22Rv1 (cell line): ENCODE data around the gene HBEGF.

ENCODE experiments used
- H3K27ac ChIP-seq: fragments of 450-650 bp; 2 replicates; pipeline ENCODE4 v1.5.1; 2017
- ZFX ChIP-seq: fragments of 450-650 bp; IDR thresholded peaks from 2 replicates; pipeline ENCODE4 v1.6.1; 2017; ENCODE audit warnings: antibody characterized with exemption, borderline replicate concordance
- TF ChIP-seq, protein P1 (sequence below): fragments of 450-650 bp; IDR thresholded peaks from 2 replicates; pipeline ENCODE4 v1.5.1; 2017; ENCODE audit warnings: mild to moderate bottlenecking

The HBEGF gene

DNA sequence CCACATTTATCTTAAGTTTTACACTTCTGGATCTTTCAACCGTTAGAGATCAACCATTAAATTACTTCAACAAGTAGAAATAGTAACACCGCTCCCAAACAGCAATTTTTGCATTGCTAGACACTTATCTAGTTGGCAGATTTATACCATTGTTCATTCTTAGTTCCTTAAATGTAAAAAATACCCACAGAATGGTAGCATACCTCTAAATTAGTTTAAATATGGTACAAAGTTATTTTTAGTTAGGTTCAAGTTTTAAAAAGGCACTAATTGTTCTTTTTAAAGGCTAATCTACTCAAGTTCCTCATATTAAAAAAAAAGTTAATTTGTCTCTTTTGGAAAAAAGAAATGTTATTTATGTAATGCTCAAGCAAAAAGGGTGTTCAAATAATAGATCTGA lies 51.6 kb downstream of the HBEGF start:
- H3K27ac ChIP-seq: no peak overlapping the region
- no peak for TF ChIP-seq ZFX
- TF ChIP-seq, protein P1, sequence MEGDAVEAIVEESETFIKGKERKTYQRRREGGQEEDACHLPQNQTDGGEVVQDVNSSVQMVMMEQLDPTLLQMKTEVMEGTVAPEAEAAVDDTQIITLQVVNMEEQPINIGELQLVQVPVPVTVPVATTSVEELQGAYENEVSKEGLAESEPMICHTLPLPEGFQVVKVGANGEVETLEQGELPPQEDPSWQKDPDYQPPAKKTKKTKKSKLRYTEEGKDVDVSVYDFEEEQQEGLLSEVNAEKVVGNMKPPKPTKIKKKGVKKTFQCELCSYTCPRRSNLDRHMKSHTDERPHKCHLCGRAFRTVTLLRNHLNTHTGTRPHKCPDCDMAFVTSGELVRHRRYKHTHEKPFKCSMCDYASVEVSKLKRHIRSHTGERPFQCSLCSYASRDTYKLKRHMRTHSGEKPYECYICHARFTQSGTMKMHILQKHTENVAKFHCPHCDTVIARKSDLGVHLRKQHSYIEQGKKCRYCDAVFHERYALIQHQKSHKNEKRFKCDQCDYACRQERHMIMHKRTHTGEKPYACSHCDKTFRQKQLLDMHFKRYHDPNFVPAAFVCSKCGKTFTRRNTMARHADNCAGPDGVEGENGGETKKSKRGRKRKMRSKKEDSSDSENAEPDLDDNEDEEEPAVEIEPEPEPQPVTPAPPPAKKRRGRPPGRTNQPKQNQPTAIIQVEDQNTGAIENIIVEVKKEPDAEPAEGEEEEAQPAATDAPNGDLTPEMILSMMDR: no peak

DNA sequence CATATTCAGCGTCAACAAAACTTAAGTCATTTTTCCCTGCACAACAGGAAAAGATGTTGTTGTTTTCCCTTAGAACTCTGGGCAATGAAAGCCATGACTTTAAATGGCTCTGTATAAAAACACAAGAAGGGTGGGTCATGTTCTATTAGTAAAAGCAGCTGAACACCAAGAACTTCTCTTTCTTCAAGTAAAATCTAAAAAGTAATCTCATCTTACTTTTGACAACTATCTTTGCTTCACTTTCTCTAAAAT lies 52.6 kb downstream of the HBEGF start:
- H3K27ac ChIP-seq: no peak overlapping the region
- TF ChIP-seq, protein P1: no peak
- no peak for TF ChIP-seq ZFX

DNA sequence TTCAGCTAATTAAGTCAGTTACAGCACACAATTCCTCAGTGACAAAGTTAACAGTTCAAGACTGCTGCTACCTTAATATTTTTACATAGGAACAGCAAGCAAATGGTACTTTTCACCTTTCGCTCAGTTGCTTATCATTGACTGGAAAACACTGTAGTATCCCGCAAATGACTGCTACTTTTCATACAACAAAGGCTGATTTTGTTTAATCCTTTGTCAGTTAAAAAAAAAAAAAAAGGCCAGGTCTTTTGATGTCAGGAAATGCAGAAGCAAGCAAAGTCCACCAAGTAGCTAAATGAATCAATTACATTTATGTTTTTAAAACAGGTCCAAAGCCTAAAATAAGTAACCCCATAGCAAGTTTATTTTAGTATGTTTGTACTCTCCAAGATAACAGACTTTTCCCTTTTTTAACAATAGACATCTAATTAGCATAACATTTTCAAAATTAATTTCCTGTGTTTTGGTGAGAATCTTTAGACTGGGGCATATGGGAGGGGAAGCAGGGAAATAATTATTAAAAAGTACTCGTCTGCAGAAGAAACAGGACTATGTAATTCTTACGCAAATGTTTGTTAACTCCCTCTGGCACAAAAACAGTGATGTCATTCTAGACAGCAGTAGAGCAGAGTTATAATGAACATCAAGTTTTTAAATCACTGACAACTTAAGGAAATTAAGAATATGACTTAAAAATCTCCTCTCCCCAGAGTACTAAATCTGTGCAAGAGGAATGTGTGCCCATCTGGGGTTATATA lies 53.1 kb downstream of the HBEGF start:
- H3K27ac ChIP-seq: no peak overlapping the region
- TF ChIP-seq, protein P1: no peak
- TF ChIP-seq ZFX: no peak

DNA sequence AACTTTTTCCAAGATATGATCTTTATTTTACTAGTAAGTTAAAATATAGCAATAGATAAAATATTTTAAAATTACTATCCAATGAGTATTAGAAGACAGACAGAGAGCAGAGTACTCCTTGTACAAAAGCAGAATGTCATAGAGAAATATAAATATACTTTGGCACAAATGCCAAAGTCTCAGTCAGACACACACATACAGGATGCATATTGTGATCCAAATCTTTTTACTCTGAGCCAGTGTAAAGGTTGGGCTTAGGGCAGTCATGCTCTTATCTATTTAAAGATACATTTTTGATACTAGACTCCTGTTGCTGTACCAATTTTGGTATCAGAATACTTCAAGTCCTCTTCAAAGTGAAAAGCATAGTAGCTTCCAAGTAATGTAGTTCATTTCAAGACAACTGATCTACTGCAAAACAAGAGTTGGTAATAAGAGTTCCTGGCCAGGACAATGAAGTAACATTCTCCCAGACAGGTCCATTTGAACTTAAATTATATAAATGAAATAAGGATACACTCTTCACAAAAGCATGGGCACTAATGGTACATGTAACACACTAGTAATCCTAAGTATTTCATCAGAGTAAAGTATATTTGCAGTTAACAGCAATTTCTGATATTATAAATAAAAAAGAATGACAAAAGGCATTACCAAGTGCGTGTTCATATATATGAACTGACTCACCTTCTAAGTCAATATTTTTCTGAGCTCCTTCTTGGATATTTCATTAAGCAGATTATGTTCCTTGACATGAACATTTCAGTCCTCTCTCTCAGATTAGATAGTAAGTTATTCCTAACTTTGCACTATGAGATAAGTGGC lies 54.0 kb downstream of the HBEGF start:
- no peak overlapping the region for H3K27ac ChIP-seq

DNA sequence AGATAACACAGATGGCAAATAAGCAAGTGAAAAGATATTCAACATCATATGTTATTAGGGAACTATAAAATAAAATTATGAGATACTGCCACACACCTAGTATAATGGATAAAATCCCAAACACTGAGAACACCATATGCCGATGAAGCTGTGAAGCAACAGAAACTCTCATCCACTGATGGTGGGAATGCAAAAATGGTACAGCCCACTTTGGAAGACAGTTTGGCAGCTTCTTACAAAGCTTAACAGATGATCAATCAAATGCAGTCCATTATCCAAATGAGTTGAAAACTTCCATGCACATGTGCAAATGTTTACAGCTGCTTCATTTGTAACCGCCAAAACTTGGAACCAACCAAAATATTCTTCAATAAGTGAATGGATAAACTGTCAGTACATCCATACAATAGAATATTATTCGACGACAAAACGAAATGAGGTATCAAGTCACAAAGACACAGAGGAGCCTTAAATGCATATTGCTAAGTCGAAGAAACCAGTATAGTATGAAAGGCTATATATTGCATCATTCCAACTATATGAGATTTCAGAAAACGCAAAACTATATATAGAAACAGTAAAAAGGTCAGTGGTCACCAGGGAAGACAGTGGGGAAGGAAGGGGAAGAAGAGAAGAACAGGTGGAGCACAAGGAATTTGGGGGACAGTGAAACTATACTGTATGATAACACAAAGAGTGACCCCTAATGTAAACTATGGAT lies 58.4 kb downstream of the HBEGF start:
- no peak overlapping the region for H3K27ac ChIP-seq
- TF ChIP-seq, protein P1: no peak
- TF ChIP-seq ZFX: no peak

More for the DNA sequence above, 54.0 kb downstream of the HBEGF start:
- TF ChIP-seq, protein P1: no peak
- TF ChIP-seq ZFX: no peak

DNA sequence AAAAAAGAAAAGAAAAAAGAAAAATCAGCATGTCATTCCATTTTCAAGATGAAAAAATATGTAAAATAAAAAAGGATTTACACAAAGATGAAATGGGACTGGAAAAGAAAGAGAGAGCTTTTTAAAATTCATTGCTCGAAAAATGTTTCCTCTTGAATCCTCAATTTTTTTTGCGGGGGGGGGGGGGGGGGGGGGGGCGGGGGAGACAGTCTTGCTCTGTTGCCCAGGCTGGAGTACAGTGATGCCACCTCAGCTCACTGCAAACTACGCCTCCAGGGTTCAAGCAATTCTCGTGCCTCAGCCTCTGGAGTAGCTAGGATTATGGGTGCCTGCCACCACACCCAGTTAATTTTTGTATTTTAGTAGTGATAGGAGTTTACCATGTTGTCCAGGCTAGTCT lies 60.0 kb downstream of the HBEGF start:
- TF ChIP-seq ZFX: no peak
- TF ChIP-seq, protein P1: no peak
- no peak overlapping the region for H3K27ac ChIP-seq

DNA sequence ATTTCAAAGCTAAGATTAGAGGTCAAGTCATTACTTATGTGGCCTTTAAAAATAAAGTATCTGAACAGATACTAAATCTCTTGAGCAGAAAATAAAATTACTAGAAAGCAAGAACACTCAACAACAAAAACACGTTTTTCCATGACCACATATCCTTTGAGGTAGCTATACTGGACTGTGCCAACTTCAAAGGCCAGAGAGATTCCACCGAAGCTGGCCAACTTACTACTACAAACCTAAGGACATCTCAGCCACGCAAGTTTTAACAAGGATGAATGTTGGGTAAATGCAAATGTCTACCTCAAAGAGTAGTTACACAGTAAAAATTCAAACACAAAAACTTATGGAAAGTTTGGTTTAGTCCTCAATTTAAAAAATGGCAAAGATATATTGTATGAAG lies 62.4 kb downstream of the HBEGF start:
- TF ChIP-seq ZFX: no peak
- TF ChIP-seq, protein P1: no peak
- H3K27ac ChIP-seq: no peak overlapping the region
